Right lobe of liver (tissue), 6 donors: ENCODE measurements around the gene UCN2. TPM values are rescaled to one million over a fixed set of nuclear protein-coding genes. Genes with fewer than 3 reads are reported as not detected.

ENCODE experiments used
- ATAC-seq, 4 donors: fragments of 200-7000 bp; cut with Tn5 transposase; one replicate each; pipeline ENCODE4 v1.9.1; 2020; ENCODE audit warnings: mild to moderate bottlenecking in 4 of 4, moderate library complexity in 4 of 4
- DNase-seq, 3 donors: peaks; one replicate each; pipeline ENCODE4 v3.0.0-alpha.2; 2020
- H3K27ac ChIP-seq, 3 donors: fragments of 200-600 bp; one replicate each; pipeline ENCODE4 v1.8.0; 2022
- H3K27me3 ChIP-seq, 2 donors: fragments of 200-600 bp; one replicate each; pipeline ENCODE4 v1.8.0; 2022
- H3K36me3 ChIP-seq, 4 donors: fragments of 200-600 bp; sonication (generic) in 1 of 4; one replicate each; pipeline versions ENCODE4 v1.5.1 to v1.8.0; 2017 to 2022; ENCODE audit warnings: control low read depth in 1 of 4
- H3K4me1 ChIP-seq, 4 donors: fragments of 200-600 bp; sonication (generic) in 1 of 4; one replicate each; pipeline versions ENCODE4 v1.5.1 to v1.8.0; 2017 to 2022; ENCODE audit warnings: control low read depth in 1 of 4
- H3K4me3 ChIP-seq, 3 donors: fragments of 200-600 bp; one replicate each; pipeline ENCODE4 v1.8.0; 2022
- H3K9me3 ChIP-seq, 4 donors: fragments of 200-600 bp; sonication (generic) in 1 of 4; one replicate each; pipeline versions ENCODE4 v1.5.1 to v1.8.0; 2017 to 2022; ENCODE audit warnings: control low read depth in 1 of 4
- CTCF ChIP-seq, 4 donors: fragments of 200-600 bp in 3 of 4; fragments of 450-650 bp in 1 of 4; IDR thresholded peaks; one replicate each; pipeline versions ENCODE4 v1.5.1 to v1.8.0; 2016 to 2022; ENCODE audit warnings: antibody characterized with exemption in 4 of 4, mild to moderate bottlenecking in 2 of 4
- POLR2A ChIP-seq: fragments of 450-650 bp; IDR thresholded peaks from one replicate; pipeline ENCODE4 v1.6.1; 2017; ENCODE audit warnings: antibody characterized with exemption, mild to moderate bottlenecking
- WGBS: methylation state at CpG from one replicate; pipeline ENCODE4 v1.1.6; 2018; ENCODE audit warnings: low coverage, low lambda C conversion rate; ENCODE audit not compliant: insufficient coverage; ENCODE audit errors: missing lambda C conversion rate; 5-methylcytosine and 5-hydroxymethylcytosine counted together
- intact Hi-C, 2 donors: fragments of 100-400 bp; cut with DNase I; formaldehyde crosslinking; loops; one replicate each; pipeline versions ENCODE4 v1.11.2 to v1.14.1; 2022
- total RNA-seq, 6 experiments: library from RNA; depleted of rRNA in 2 of 6; stranded (reverse); fragments of >200 nt in 2 of 6; fragmentation: NEBNext Ultra II Directional in 3 of 6; extraction: Animal tissue kit (Norgen Biotek cat#: 25700) in 3 of 6; gene quantifications; one replicate each; pipeline versions ENCODE4 v1.1.0 to v1.2.4, GENCODE V29; 2016 to 2023
- donor health status: DM: no; HTN: yes; CAD: no.
- donor health status: DM: no; HTN: no; CAD: no.
- donor health status: DM: no; HTN: no; CAD: no.
- donor health status: DM: no; HTN: yes; CAD: no.
- donor health status: DM: no; HTN: yes; CAD: no.

The UCN2 gene
- total RNA-seq, 6 experiments from 2014 or later, result not detected

GRCh38 chr3:48600711-48601621 is 37.4 kb upstream of the UCN2 start:
- ATAC-seq (no peak), DNase-seq (no peak)
- Histone ChIP-seq H3K4me3 (no peak overlapping the region), H3K4me1 (no peaks in the 10 kb centered on the region), H3K27me3 (no peaks in the 10 kb centered on the region), H3K27ac (no peak overlapping the region), H3K9me3 (no peaks in the 10 kb centered on the region), H3K36me3 (peaks cover 0 to 77% (median 45%) of the 10 kb centered on the region in 4 donors)
- intact Hi-C loops, result no loop called here
- WGBS, result 93% methylated on average over 5 of the region's 19 CpGs
- no peak for TF ChIP-seq CTCF (IDR thresholded peaks at IDR 0.05)
- TF ChIP-seq POLR2A, result no peak

GRCh38 chr3:48599509-48600285 is 36.1 kb upstream of the UCN2 start:
- 93% methylated on average over 6 of the region's 12 CpGs for WGBS
- peaks cover 0 to 64% (median 38%) of the 10 kb centered on the region in 4 donors for H3K36me3 ChIP-seq
- H3K27ac ChIP-seq, result no peak overlapping the region
- TF ChIP-seq POLR2A, result no peak
- no peak for TF ChIP-seq CTCF (IDR thresholded peaks at IDR 0.05)
- no peaks in the 10 kb centered on the region for H3K27me3 ChIP-seq
- H3K4me3 ChIP-seq, result no peak overlapping the region
- no peaks in the 10 kb centered on the region for H3K9me3 ChIP-seq
- ATAC-seq (no peak), DNase-seq (no peak)
- intact Hi-C loops, result no loop called here
- no peaks in the 10 kb centered on the region for H3K4me1 ChIP-seq

GRCh38 chr3:48599077-48599501 is 35.5 kb upstream of the UCN2 start:
- H3K4me1 ChIP-seq, result no peaks in the 10 kb centered on the region
- H3K27me3 ChIP-seq, result no peaks in the 10 kb centered on the region
- intact Hi-C loops, result no loop called here
- H3K9me3 ChIP-seq, result no peaks in the 10 kb centered on the region
- TF ChIP-seq POLR2A, result no peak
- no peak for TF ChIP-seq CTCF (IDR thresholded peaks at IDR 0.05)
- WGBS, result 100% methylated on average over 1 of the region's 11 CpGs
- ATAC-seq (no peak), DNase-seq (peak in 1 of 3 donors; percentile 37)
- no peak overlapping the region for H3K27ac ChIP-seq
- H3K36me3 ChIP-seq, result peaks cover 0 to 58% (median 35%) of the 10 kb centered on the region in 4 donors
- H3K4me3 ChIP-seq, result no peak overlapping the region

GRCh38 chr3:48598323-48599076 is 34.9 kb upstream of the UCN2 start:
- Histone ChIP-seq H3K27ac (no peak overlapping the region), H3K4me3 (no peak overlapping the region), H3K4me1 (no peaks in the 10 kb centered on the region), H3K36me3 (peaks cover 0 to 52% (median 31%) of the 10 kb centered on the region in 4 donors), H3K27me3 (no peaks in the 10 kb centered on the region), H3K9me3 (no peaks in the 10 kb centered on the region)
- TF ChIP-seq CTCF (IDR thresholded peaks at IDR 0.05), result no peak
- TF ChIP-seq POLR2A, result no peak
- ATAC-seq (peak in 1 of 4 donors; percentile 8), DNase-seq (no peak)
- intact Hi-C loops, result no loop called here
- WGBS, result 79% methylated on average over 2 of the region's 5 CpGs
